Endothelial cell of umbilical vein (primary cell): ENCODE results near the gene ZNF182. TPM values are rescaled to one million over a fixed set of nuclear protein-coding genes. Genes with fewer than 3 reads are reported as not detected.

ENCODE experiments used
- BruUV-seq: library from RNA; stranded (reverse); fragments of 400-500 nt; replicated peaks from 2 replicates; lab custom pipeline; 2021; lab: Mats Ljungman, UMichigan
- CTCF ChIA-PET: fragments of 300-600, 350-600 bp; sonication (Branson Sonifier 250); formaldehyde crosslinking; loops from one replicate; lab custom pipeline; 2021; ENCODE audit warnings: antibody characterized with exemption, inconsistent platforms; lab: Charles Lee
- POLR2A ChIA-PET: fragments of 300-600, 350-600 bp; sonication (Branson Sonifier 250); formaldehyde crosslinking; loops from one replicate; lab custom pipeline; 2021; ENCODE audit warnings: antibody characterized with exemption, inconsistent platforms; lab: Charles Lee
- DNase-seq: peaks from one replicate; pipeline ENCODE4 v3.0.0-alpha.2; 2011; ENCODE audit warnings: low read depth, low spot score
- FAIRE-seq: peaks from 2 replicates; lab custom pipeline; 2011; peaks lifted over from hg19 to GRCh38; lab: Jason Lieb, UNC
- H2AFZ ChIP-seq: 2 replicates; pipeline ENCODE4 v1.6.0; 2012; ENCODE audit warnings: low read depth, low read length, control low read depth, inconsistent platforms
- H3K27ac ChIP-seq: 2 replicates; pipeline ENCODE4 v1.5.1; 2011; ENCODE audit warnings: low read depth, mild to moderate bottlenecking, control low read depth, low read length, moderate library complexity; ENCODE audit not compliant: insufficient read depth
- H3K27me3 ChIP-seq, 2 experiments: 2 replicates each; pipeline versions ENCODE4 v1.6.0 to v1.6.1; 2011; ENCODE audit warnings: low read length in 2 of 2, mixed read lengths in 1 of 2; ENCODE audit not compliant: control insufficient read depth in 2 of 2, insufficient read depth in 2 of 2
- H3K36me3 ChIP-seq, 2 experiments: 2 replicates in 1 of 2; 3 replicates in 1 of 2; pipeline ENCODE4 v1.5.1; 2011; ENCODE audit warnings: low read length in 2 of 2, mild to moderate bottlenecking in 1 of 2, moderate library complexity in 1 of 2; ENCODE audit not compliant: control insufficient read depth in 2 of 2, insufficient read depth in 2 of 2; ENCODE audit errors: extremely low read depth in 1 of 2
- H3K4me1 ChIP-seq: 3 replicates; pipeline ENCODE4 v1.5.1; 2011; ENCODE audit warnings: mild to moderate bottlenecking, low read length; ENCODE audit not compliant: control insufficient read depth, insufficient read depth; ENCODE audit errors: extremely low read depth
- H3K4me2 ChIP-seq: 2 replicates; pipeline ENCODE4 v1.6.1; 2011; ENCODE audit warnings: low read length, control low read depth, mixed read lengths; ENCODE audit not compliant: insufficient read depth
- H3K4me3 ChIP-seq, 3 experiments: fragments of 200-600 bp in 1 of 3; sonication (generic), shearing (Covaris generic) in 1 of 3; replicated peaks in 1 of 3; 2 replicates each; pipeline ENCODE4 v1.5.1; 2011 to 2016; ENCODE audit warnings: control low read depth in 3 of 3, low read length in 3 of 3, mild to moderate bottlenecking in 2 of 3, inconsistent platforms in 1 of 3, low read depth in 1 of 3, moderate library complexity in 1 of 3; ENCODE audit not compliant: insufficient read depth in 1 of 3
- H3K79me2 ChIP-seq: 2 replicates; pipeline ENCODE4 v1.6.0; 2012; ENCODE audit warnings: low read length, inconsistent platforms; ENCODE audit not compliant: control insufficient read depth, insufficient read depth
- H3K9ac ChIP-seq: replicated peaks from 2 replicates; pipeline ENCODE3; 2011; ENCODE audit warnings: low read length, control low read depth; ENCODE audit not compliant: insufficient read depth; ENCODE audit errors: extremely low read depth
- H3K9me1 ChIP-seq: replicated peaks from 3 replicates; pipeline ENCODE4 v1.6.0; 2011; ENCODE audit warnings: mild to moderate bottlenecking, low read length; ENCODE audit not compliant: control insufficient read depth, insufficient read depth; ENCODE audit errors: extremely low read depth
- H3K9me3 ChIP-seq: replicated peaks from 2 replicates; pipeline ENCODE4 v1.5.1; 2012; ENCODE audit warnings: low read length, inconsistent platforms; ENCODE audit not compliant: control insufficient read depth, insufficient read depth
- H4K20me1 ChIP-seq: replicated peaks from 2 replicates; pipeline ENCODE3; 2011; ENCODE audit warnings: mild to moderate bottlenecking, low read length; ENCODE audit not compliant: control insufficient read depth, insufficient read depth; ENCODE audit errors: extremely low read depth
- EZH2 ChIP-seq: IDR thresholded peaks from 2 replicates; pipeline ENCODE4 v1.6.1; 2012; ENCODE audit warnings: borderline replicate concordance, low read depth, mild to moderate bottlenecking, moderate library complexity, low read length, inconsistent platforms; ENCODE audit not compliant: severe bottlenecking
- FOS ChIP-seq: IDR thresholded peaks from 2 replicates; pipeline ENCODE4 v1.6.1; 2011; ENCODE audit warnings: mild to moderate bottlenecking, low read length, moderate library complexity, borderline replicate concordance; ENCODE audit not compliant: insufficient read depth
- GATA2 ChIP-seq: IDR thresholded peaks from 2 replicates; pipeline ENCODE4 v1.7.0; 2011; ENCODE audit warnings: low read depth, mild to moderate bottlenecking, moderate library complexity, mixed read lengths, low read length; ENCODE audit not compliant: insufficient read length, insufficient read depth
- JUN ChIP-seq: IDR thresholded peaks from 2 replicates; pipeline ENCODE4 v1.6.1; 2011; ENCODE audit warnings: borderline replicate concordance, low read depth; ENCODE audit not compliant: insufficient read length, insufficient read depth
- MAX ChIP-seq: IDR thresholded peaks from 2 replicates; pipeline ENCODE4 v1.6.1; 2011; ENCODE audit not compliant: insufficient read depth, insufficient read length
- MYC ChIP-seq: IDR thresholded peaks from one replicate; pipeline ENCODE4 v1.6.1; 2011; ENCODE audit warnings: mild to moderate bottlenecking, low read depth, low read length
- POLR2A ChIP-seq: IDR thresholded peaks from 2 replicates; pipeline ENCODE4 v1.6.1; 2012; ENCODE audit warnings: low read depth, mild to moderate bottlenecking, control low read depth, low read length
- POLR2AphosphoS5 ChIP-seq: IDR thresholded peaks from 2 replicates; pipeline ENCODE4 v1.6.1; 2012; ENCODE audit warnings: low read depth, mild to moderate bottlenecking, control low read depth, low read length, moderate library complexity; ENCODE audit not compliant: insufficient read depth
- dilution Hi-C: fragments of 300-500 bp; cut with MboI; formaldehyde crosslinking; loops from one replicate; pipeline ENCODE4 v1.15.0; 2019; ENCODE audit warnings: low sequenced_read_pairs; ENCODE audit not compliant: extremely low pct_ligation_motif_present
- intact Hi-C: fragments of 100-400 bp; cut with micrococcal nuclease; formaldehyde crosslinking; loops from one replicate; pipeline ENCODE4 v1.10.0; 2022
- polyA plus RNA-seq, 4 experiments: library from polyadenylated mRNA; depleted of rRNA in 3 of 4; stranded (reverse) in 3 of 4; unstranded in 1 of 4; fragments of >200 nt; gene quantifications; 2 replicates each; pipeline versions ENCODE4 v1.2.1 to v1.2.3, GENCODE V29; 2011 to 2012; ENCODE audit warnings: missing spikeins in 1 of 4
- total RNA-seq: library from RNA; stranded (reverse); gene quantifications from 2 replicates; pipeline ENCODE4 v1.2.3, GENCODE V29; 2021
- TF ChIP-seq, protein P1 (sequence below), 2 donors: IDR thresholded peaks; 1 replicate in 1 of 2; 2 replicates in 1 of 2; pipeline ENCODE4 v1.5.1; 2011; ENCODE audit warnings: low read length in 2 of 2, mild to moderate bottlenecking in 2 of 2, moderate library complexity in 2 of 2, control low read depth in 1 of 2, inconsistent platforms in 1 of 2, low read depth in 1 of 2; ENCODE audit not compliant: insufficient read depth in 1 of 2; ENCODE audit errors: extremely low read depth in 1 of 2

ZNF182 gene
- total and polyA plus RNA-seq, 2 donors (not counting 3 experiments of a cell fraction or from before 2014, with no cell fraction given), result 0.90 to 3.9 TPM

- FAIRE-seq, result no peak
- Histone ChIP-seq H4K20me1 (no peaks in the 10 kb centered on the region), H3K36me3 (no peaks in the 10 kb centered on the region), H2AFZ (no peak overlapping the region), H3K9me3 (no peaks in the 10 kb centered on the region), H3K4me1 (no peaks in the 10 kb centered on the region), H3K79me2 (no peaks in the 10 kb centered on the region), H3K27me3 (no peaks in the 10 kb centered on the region), H3K9ac (no peak overlapping the region), H3K4me3 (no peak overlapping the region), H3K9me1 (no peaks in the 10 kb centered on the region), H3K4me2 (no peak overlapping the region), H3K27ac (no peak overlapping the region)
- CTCF ChIA-PET, result no interaction called here
- intact Hi-C loops (no loop called here), dilution Hi-C loops (no loop called here)
- POLR2A ChIA-PET, result no interaction called here
- no peak for DNase-seq
- no TSS peak for BruUV-seq
- TF ChIP-seq MYC (no peak), JUN (no peak), GATA2 (no peak), FOS (no peak), EZH2 (no peak), MAX (no peak), POLR2A (no peak), POLR2AphosphoS5 (no peak)
- TF ChIP-seq, protein P1, sequence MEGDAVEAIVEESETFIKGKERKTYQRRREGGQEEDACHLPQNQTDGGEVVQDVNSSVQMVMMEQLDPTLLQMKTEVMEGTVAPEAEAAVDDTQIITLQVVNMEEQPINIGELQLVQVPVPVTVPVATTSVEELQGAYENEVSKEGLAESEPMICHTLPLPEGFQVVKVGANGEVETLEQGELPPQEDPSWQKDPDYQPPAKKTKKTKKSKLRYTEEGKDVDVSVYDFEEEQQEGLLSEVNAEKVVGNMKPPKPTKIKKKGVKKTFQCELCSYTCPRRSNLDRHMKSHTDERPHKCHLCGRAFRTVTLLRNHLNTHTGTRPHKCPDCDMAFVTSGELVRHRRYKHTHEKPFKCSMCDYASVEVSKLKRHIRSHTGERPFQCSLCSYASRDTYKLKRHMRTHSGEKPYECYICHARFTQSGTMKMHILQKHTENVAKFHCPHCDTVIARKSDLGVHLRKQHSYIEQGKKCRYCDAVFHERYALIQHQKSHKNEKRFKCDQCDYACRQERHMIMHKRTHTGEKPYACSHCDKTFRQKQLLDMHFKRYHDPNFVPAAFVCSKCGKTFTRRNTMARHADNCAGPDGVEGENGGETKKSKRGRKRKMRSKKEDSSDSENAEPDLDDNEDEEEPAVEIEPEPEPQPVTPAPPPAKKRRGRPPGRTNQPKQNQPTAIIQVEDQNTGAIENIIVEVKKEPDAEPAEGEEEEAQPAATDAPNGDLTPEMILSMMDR (IDR thresholded peaks at IDR 0.05; ENCODE audit: extremely low read depth in 1 of 2, insufficient read depth in 1 of 2, low read depth in 1 of 2, low read length in 2 of 2), result no peak
Measured at GRCh38 chrX:47940448-47940847, 63.3 kb downstream of the ZNF182 start.
